Measurements from ENCODE around the gene CHAD. TPM values are rescaled to one million over a fixed set of nuclear protein-coding genes. Genes with fewer than 3 reads are reported as not detected.
A peak's percentile ranks its signal among the peaks of the same experiment; 100 is the strongest.

The CHAD gene
- total and polyA plus RNA-seq, 2 experiments from 2014 or later: not detected

- Histone ChIP-seq H3K27ac (no peak overlapping the region), H3K36me3 (ENCODE audit: low read depth) (no peaks in the 10 kb centered on the region), H3K4me3 (no peak overlapping the region), H3K4me1 (ENCODE audit: insufficient read depth) (no peaks in the 10 kb centered on the region; the same call in 1 of the 2 replicates), H3K9me3 (ENCODE audit: low read depth) (no peaks in the 10 kb centered on the region), H3K4me2 (ENCODE audit: unreplicated experiment) (no peak overlapping the region), H3K79me2 (ENCODE audit: insufficient read depth) (no peaks in the 10 kb centered on the region), H3K9ac (no peak overlapping the region), H3F3A (ENCODE audit: insufficient read depth) (no peaks in the 10 kb centered on the region), H3K9me2 (ENCODE audit: insufficient read depth) (no peaks in the 10 kb centered on the region), H4K20me1 (ENCODE audit: insufficient read depth) (no peaks in the 10 kb centered on the region), H2AFZ (no peak overlapping the region), H3K27me3 (replicated peaks; ENCODE audit: insufficient read depth) (no peaks in the 10 kb centered on the region)
- WGBS, 2 experiments (ENCODE audit: low coverage in 1 of 2, low lambda C conversion rate in 2 of 2, missing lambda C conversion rate in 2 of 2): 90 to 93% methylated on average over 6 of the region's 6 CpGs
- DNase-seq: no peak
- in situ Hi-C loops (cut with MboI): no loop called here
- TF ChIP-seq EZH2phosphoT487 (IDR thresholded peaks at IDR 0.05; ENCODE audit: insufficient read depth, low read depth) (no peak), EZH2 (IDR thresholded peaks at IDR 0.05; ENCODE audit: insufficient read depth, poor library complexity, severe bottlenecking) (no peak)
Observed at GRCh38 chr17:50444841-50445715, 23.6 kb downstream of the CHAD start.

DNA sequence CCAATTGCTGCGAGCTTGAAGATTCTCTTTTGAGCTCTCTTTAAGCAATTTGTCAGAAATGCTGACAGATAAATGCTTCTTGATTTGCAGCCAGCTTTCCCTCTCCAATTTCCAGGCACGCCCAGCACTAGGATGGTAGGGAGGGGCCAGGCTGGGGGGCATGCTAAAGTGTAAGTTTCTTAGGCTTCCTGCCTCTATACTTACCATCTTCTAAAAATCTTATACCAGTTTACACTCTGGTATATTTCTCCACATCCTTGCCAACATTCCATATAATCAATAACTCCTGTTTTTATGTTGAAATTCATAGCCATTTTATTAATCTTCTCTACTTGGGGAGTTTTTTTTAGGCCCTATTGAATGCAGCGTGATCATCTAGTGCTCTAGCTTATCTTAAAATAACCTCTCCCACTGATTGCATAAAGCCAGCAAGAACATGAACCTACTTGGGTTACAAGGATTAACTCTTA lies 25.1 kb downstream of the CHAD start:
- peak; percentile 20 for DNase-seq

GRCh38 chr17:50440838-50441829 lies 27.5 kb downstream of the CHAD start:
- no peaks in the 10 kb centered on the region for H3K9me2 ChIP-seq (ENCODE audit: insufficient read depth)
- no peak overlapping the region for H3K4me2 ChIP-seq (ENCODE audit: unreplicated experiment)
- 86 to 90% methylated on average over 10 of the region's 10 CpGs for WGBS, 2 experiments (ENCODE audit: low coverage in 1 of 2, low lambda C conversion rate in 2 of 2, missing lambda C conversion rate in 2 of 2)
- no peaks in the 10 kb centered on the region for H4K20me1 ChIP-seq (ENCODE audit: insufficient read depth)
- H3K79me2 ChIP-seq (ENCODE audit: insufficient read depth): no peaks in the 10 kb centered on the region
- H3K27ac ChIP-seq: no peak overlapping the region
- H2AFZ ChIP-seq: no peak overlapping the region
- H3K9me3 ChIP-seq (ENCODE audit: low read depth): no peaks in the 10 kb centered on the region
- H3K27me3 ChIP-seq (replicated peaks; ENCODE audit: insufficient read depth): no peaks in the 10 kb centered on the region
- in situ Hi-C loops (cut with MboI): no loop called here
- TF ChIP-seq EZH2 (IDR thresholded peaks at IDR 0.05; ENCODE audit: insufficient read depth, poor library complexity, severe bottlenecking) (no peak), EZH2phosphoT487 (IDR thresholded peaks at IDR 0.05; ENCODE audit: insufficient read depth, low read depth) (no peak)
- H3K4me1 ChIP-seq (ENCODE audit: insufficient read depth): no peaks in the 10 kb centered on the region; the same call in 1 of the 2 replicates
- no peaks in the 10 kb centered on the region for H3F3A ChIP-seq (ENCODE audit: insufficient read depth)
- H3K9ac ChIP-seq: no peak overlapping the region
- H3K36me3 ChIP-seq (ENCODE audit: low read depth): no peaks in the 10 kb centered on the region
- H3K4me3 ChIP-seq: no peak overlapping the region
- DNase-seq: no peak

More for the DNA sequence above, 25.1 kb downstream of the CHAD start:
- H3K9me2 ChIP-seq (ENCODE audit: insufficient read depth): no peaks in the 10 kb centered on the region
- H3K27ac ChIP-seq: no peak overlapping the region
- TF ChIP-seq EZH2 (IDR thresholded peaks at IDR 0.05; ENCODE audit: insufficient read depth, poor library complexity, severe bottlenecking): no peak
- no peak for TF ChIP-seq EZH2phosphoT487 (IDR thresholded peaks at IDR 0.05; ENCODE audit: insufficient read depth, low read depth)
- no peaks in the 10 kb centered on the region for H3K27me3 ChIP-seq (replicated peaks; ENCODE audit: insufficient read depth)
- H2AFZ ChIP-seq: no peak overlapping the region
- 37 to 38% methylated on average over 3 of the region's 3 CpGs for WGBS, 2 experiments (ENCODE audit: low coverage in 1 of 2, low lambda C conversion rate in 2 of 2, missing lambda C conversion rate in 2 of 2)
- no peaks in the 10 kb centered on the region for H4K20me1 ChIP-seq (ENCODE audit: insufficient read depth)
- no peak overlapping the region for H3K4me2 ChIP-seq (ENCODE audit: unreplicated experiment)
- H3K9ac ChIP-seq: no peak overlapping the region
- no peaks in the 10 kb centered on the region for H3F3A ChIP-seq (ENCODE audit: insufficient read depth)
- no peak overlapping the region for H3K4me3 ChIP-seq
- in situ Hi-C loops (cut with MboI): no loop called here
- H3K36me3 ChIP-seq (ENCODE audit: low read depth): no peaks in the 10 kb centered on the region
- H3K9me3 ChIP-seq (ENCODE audit: low read depth): no peaks in the 10 kb centered on the region
- no peaks in the 10 kb centered on the region; the same call in 1 of the 2 replicates for H3K4me1 ChIP-seq (ENCODE audit: insufficient read depth)
- no peaks in the 10 kb centered on the region for H3K79me2 ChIP-seq (ENCODE audit: insufficient read depth)

GRCh38 chr17:50440172-50440837 lies 28.4 kb downstream of the CHAD start:
- in situ Hi-C loops (cut with MboI): no loop called here
- H3K9me2 ChIP-seq (ENCODE audit: insufficient read depth): no peaks in the 10 kb centered on the region
- H3K27me3 ChIP-seq (replicated peaks; ENCODE audit: insufficient read depth): no peaks in the 10 kb centered on the region
- H3K4me3 ChIP-seq: no peak overlapping the region
- DNase-seq: no peak
- 80 to 81% methylated on average over 4 of the region's 4 CpGs for WGBS, 2 experiments (ENCODE audit: low coverage in 1 of 2, low lambda C conversion rate in 2 of 2, missing lambda C conversion rate in 2 of 2)
- H3K9me3 ChIP-seq (ENCODE audit: low read depth): no peaks in the 10 kb centered on the region
- H3K27ac ChIP-seq: no peak overlapping the region
- no peaks in the 10 kb centered on the region for H3K36me3 ChIP-seq (ENCODE audit: low read depth)
- H3K79me2 ChIP-seq (ENCODE audit: insufficient read depth): no peaks in the 10 kb centered on the region
- no peaks in the 10 kb centered on the region for H3F3A ChIP-seq (ENCODE audit: insufficient read depth)
- no peak overlapping the region for H3K4me2 ChIP-seq (ENCODE audit: unreplicated experiment)
- no peak overlapping the region for H3K9ac ChIP-seq
- no peaks in the 10 kb centered on the region; the same call in 1 of the 2 replicates for H3K4me1 ChIP-seq (ENCODE audit: insufficient read depth)
- no peaks in the 10 kb centered on the region for H4K20me1 ChIP-seq (ENCODE audit: insufficient read depth)
- no peak for TF ChIP-seq EZH2phosphoT487 (IDR thresholded peaks at IDR 0.05; ENCODE audit: insufficient read depth, low read depth)
- no peak for TF ChIP-seq EZH2 (IDR thresholded peaks at IDR 0.05; ENCODE audit: insufficient read depth, poor library complexity, severe bottlenecking)
- H2AFZ ChIP-seq: no peak overlapping the region
